OCI-LY3 (cell line): Measurements from ENCODE around the gene SLAMF7.
A peak's percentile ranks its signal among the peaks of the same experiment; 100 is the strongest.

Experiments
- H2AFZ ChIP-seq: fragments of 200-600, 300-600 bp; shearing (Covaris generic); 2 replicates; pipeline ENCODE4 v1.6.0; 2014; ENCODE audit warnings: antibody characterized with exemption, low read depth, low read length
- H3K27ac ChIP-seq: fragments of 200-600, 300-600 bp; sonication (generic); 2 replicates; pipeline ENCODE4 v1.5.1; 2014; ENCODE audit warnings: mild to moderate bottlenecking, low read length, moderate library complexity, mixed read lengths
- H3K27me3 ChIP-seq: fragments of 200-600, 300-600 bp; sonication (generic); 2 replicates; pipeline ENCODE4 v1.6.1; 2014; ENCODE audit warnings: low read depth, low read length, mixed read lengths
- H3K36me3 ChIP-seq: fragments of 200-600, 300-600 bp; sonication (generic); replicated peaks from 2 replicates; pipeline ENCODE3; 2014; ENCODE audit warnings: low read depth, low read length, mixed read lengths
- H3K4me1 ChIP-seq: fragments of 300-600, 200-600 bp; sonication (generic); 2 replicates; pipeline ENCODE4 v1.6.1; 2014; ENCODE audit warnings: low read length, mixed read lengths
- H3K4me2 ChIP-seq: fragments of 200-600, 300-600 bp; sonication (generic); 2 replicates; pipeline ENCODE4 v1.6.1; 2014; ENCODE audit warnings: low read length, mixed read lengths
- H3K4me3 ChIP-seq: fragments of 300-600, 200-600 bp; sonication (generic); 2 replicates; pipeline ENCODE4 v1.5.1; 2014; ENCODE audit warnings: antibody characterized with exemption, mild to moderate bottlenecking, low read length, moderate library complexity
- H3K79me2 ChIP-seq: fragments of 300-600, 200-600 bp; shearing (Covaris generic); 2 replicates; pipeline ENCODE4 v1.6.1; 2014; ENCODE audit warnings: mild to moderate bottlenecking, low read length, mixed read lengths
- H3K9ac ChIP-seq: fragments of 300-600, 200-600 bp; shearing (Covaris generic); 2 replicates; pipeline ENCODE4 v1.6.0; 2014; ENCODE audit warnings: mild to moderate bottlenecking, low read length, moderate library complexity
- H3K9me3 ChIP-seq: fragments of 200-600, 300-600 bp; shearing (Covaris generic); 2 replicates; pipeline ENCODE4 v1.6.1; 2014; ENCODE audit warnings: low read length, mixed read lengths; ENCODE audit not compliant: insufficient read depth
- H4K20me1 ChIP-seq: fragments of 200-600, 300-600 bp; sonication (generic); 2 replicates; pipeline ENCODE4 v1.6.1; 2016; ENCODE audit warnings: low read length, mixed read lengths; ENCODE audit not compliant: insufficient read depth
- EZH2phosphoT487 ChIP-seq: fragments of 200-600 bp; shearing (Covaris generic); IDR thresholded peaks from 2 replicates; pipeline ENCODE4 v1.6.1; 2018; ENCODE audit warnings: antibody characterized with exemption, mixed run types, low read depth
- TF ChIP-seq, protein P1 (sequence below): fragments of 200-600, 300-600 bp; sonication (generic); IDR thresholded peaks from 2 replicates; pipeline ENCODE4 v1.5.1; 2014; ENCODE audit warnings: antibody characterized with exemption, low read length, low read depth

Gene SLAMF7

DNA sequence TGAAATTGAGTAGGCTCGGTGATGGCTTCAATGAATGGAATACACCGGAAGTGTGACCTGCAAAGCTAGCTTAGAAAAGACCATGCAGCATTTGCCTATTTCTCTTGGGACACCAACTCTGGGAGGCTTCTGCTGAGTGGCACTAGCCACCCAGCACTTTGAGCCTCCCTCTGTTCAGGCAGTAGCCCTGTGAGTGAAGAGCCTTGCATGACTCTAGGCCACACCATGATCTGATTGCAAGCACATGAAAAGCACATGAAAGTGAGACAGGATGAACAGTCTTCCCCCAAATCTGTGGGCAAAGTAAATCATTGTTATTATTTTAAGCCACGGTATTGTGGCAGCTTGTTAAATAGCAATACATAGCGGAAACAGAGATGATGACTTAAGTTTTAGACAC, 30.2 kb upstream of the SLAMF7 start:
- Histone ChIP-seq H3K4me2 (peak overlapping the region; percentile 89), H3K27ac (peak overlapping the region; percentile 97), H4K20me1 (peaks cover 17% of the 10 kb centered on the region), H3K79me2 (peaks cover 81% of the 10 kb centered on the region), H3K36me3 (peaks cover 39% of the 10 kb centered on the region), H3K4me3 (peak overlapping the region; percentile 82), H3K27me3 (no peaks in the 10 kb centered on the region), H3K4me1 (peaks cover 94% of the 10 kb centered on the region), H3K9me3 (no peaks in the 10 kb centered on the region), H2AFZ (no peak overlapping the region), H3K9ac (peak overlapping the region; percentile 44; the same call in 1 of the 2 replicates)
- TF ChIP-seq, protein P1, sequence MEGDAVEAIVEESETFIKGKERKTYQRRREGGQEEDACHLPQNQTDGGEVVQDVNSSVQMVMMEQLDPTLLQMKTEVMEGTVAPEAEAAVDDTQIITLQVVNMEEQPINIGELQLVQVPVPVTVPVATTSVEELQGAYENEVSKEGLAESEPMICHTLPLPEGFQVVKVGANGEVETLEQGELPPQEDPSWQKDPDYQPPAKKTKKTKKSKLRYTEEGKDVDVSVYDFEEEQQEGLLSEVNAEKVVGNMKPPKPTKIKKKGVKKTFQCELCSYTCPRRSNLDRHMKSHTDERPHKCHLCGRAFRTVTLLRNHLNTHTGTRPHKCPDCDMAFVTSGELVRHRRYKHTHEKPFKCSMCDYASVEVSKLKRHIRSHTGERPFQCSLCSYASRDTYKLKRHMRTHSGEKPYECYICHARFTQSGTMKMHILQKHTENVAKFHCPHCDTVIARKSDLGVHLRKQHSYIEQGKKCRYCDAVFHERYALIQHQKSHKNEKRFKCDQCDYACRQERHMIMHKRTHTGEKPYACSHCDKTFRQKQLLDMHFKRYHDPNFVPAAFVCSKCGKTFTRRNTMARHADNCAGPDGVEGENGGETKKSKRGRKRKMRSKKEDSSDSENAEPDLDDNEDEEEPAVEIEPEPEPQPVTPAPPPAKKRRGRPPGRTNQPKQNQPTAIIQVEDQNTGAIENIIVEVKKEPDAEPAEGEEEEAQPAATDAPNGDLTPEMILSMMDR = no peak
- TF ChIP-seq EZH2phosphoT487 = no peak

DNA sequence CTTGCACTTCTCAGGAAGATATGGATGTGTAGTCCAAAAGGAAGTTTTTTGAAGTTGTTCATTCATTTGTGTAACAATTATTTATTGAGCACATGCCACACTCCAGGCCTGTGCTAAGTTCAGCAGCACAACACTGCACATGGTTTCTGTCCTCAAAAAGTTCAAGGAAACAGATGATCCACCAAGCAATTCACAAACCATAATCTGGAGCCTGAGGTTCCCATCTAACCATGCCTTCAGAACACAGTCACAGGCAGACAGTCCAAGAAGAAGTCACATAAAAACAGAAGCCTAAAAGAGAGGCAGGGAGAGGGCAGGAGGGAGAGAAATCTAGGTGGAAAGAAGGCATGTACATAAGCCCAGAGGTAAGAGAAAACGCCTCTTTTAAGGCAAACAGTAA, 29.3 kb upstream of the SLAMF7 start:
- TF ChIP-seq, protein P1 = no peak
- no peak for TF ChIP-seq EZH2phosphoT487
- peak overlapping the region; percentile 89 for H3K4me2 ChIP-seq
- H3K27ac ChIP-seq = peak overlapping the region; percentile 97
- no peaks in the 10 kb centered on the region for H3K27me3 ChIP-seq
- H4K20me1 ChIP-seq = peaks cover 10% of the 10 kb centered on the region
- H3K4me1 ChIP-seq = peaks cover 85% of the 10 kb centered on the region
- peaks cover 36% of the 10 kb centered on the region for H3K36me3 ChIP-seq
- H3K79me2 ChIP-seq = peaks cover 73% of the 10 kb centered on the region
- H3K9me3 ChIP-seq = no peaks in the 10 kb centered on the region
- peak overlapping the region; percentile 82 for H3K4me3 ChIP-seq
- H3K9ac ChIP-seq = peak overlapping the region; percentile 88
- no peak overlapping the region for H2AFZ ChIP-seq

DNA sequence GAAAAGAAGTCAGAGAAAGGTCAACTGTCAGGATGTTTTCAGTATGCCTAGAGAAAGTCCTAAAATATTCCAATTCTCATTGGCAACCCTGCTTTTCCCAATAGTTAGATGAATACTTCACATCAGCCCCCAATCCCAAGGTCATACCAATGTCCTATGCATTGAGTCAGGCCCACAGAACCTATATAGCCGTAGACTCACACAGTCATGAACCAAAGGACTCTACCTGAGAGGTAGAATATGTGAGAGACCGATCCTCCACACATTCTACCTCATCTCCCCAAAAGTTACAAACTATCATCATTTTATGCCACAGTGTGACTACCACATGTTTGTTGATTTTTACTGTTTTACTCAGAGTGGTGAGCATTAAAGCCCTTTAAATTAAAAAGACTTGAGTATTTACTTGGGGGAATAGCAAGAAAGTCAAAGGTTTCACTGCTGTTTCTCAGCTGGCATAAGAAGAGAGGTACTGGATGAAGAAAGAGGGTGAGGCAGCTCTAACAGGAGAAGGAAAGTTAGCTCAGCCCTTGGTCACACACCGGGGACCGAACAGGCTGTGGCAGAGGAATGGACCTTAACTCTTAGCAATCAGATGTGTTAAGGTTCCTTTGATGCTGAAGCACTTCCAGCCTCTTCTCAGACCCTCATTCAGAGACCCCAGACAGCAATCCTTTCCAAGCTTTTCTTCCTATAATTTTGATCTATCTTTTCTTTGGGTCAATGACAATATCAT, 28.4 kb upstream of the SLAMF7 start:
- Histone ChIP-seq H2AFZ (no peak overlapping the region), H3K27me3 (no peaks in the 10 kb centered on the region), H3K4me2 (peak overlapping the region; percentile 89), H3K9ac (peak overlapping the region; percentile 88), H3K36me3 (peaks cover 33% of the 10 kb centered on the region), H4K20me1 (peaks cover 1% of the 10 kb centered on the region), H3K79me2 (peaks cover 63% of the 10 kb centered on the region), H3K9me3 (no peaks in the 10 kb centered on the region), H3K27ac (peak overlapping the region; percentile 97), H3K4me3 (peak overlapping the region; percentile 82), H3K4me1 (peaks cover 75% of the 10 kb centered on the region)
- no peak for TF ChIP-seq EZH2phosphoT487
- TF ChIP-seq, protein P1 = no peak

DNA sequence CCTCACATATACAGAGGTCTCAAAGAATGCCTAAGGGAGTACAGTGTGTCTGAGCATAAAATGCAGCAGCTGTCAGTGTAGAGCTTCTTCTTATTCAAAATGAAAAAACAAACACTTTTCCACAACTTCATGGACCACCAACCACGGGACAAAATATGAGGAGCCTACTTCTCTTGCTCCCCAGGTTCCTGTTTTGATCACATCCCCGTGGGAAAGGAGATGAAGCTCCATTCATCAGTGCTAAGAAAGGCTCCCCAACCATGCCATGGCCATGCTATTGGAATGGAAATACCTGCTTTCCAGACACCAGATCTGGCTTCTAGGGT, 27.8 kb upstream of the SLAMF7 start:
- peaks cover 71% of the 10 kb centered on the region for H3K4me1 ChIP-seq
- H3K9ac ChIP-seq = peak overlapping the region; percentile 88
- H3K27ac ChIP-seq = peak overlapping the region; percentile 97
- no peaks in the 10 kb centered on the region for H3K9me3 ChIP-seq
- no peaks in the 10 kb centered on the region for H4K20me1 ChIP-seq
- peaks cover 59% of the 10 kb centered on the region for H3K79me2 ChIP-seq
- H3K4me2 ChIP-seq = peak overlapping the region; percentile 89
- peak overlapping the region; percentile 82 for H3K4me3 ChIP-seq
- H3K27me3 ChIP-seq = no peaks in the 10 kb centered on the region
- peaks cover 31% of the 10 kb centered on the region for H3K36me3 ChIP-seq
- TF ChIP-seq, protein P1 = no peak
- H2AFZ ChIP-seq = 0 out of 2 replicates have a peak overlapping the region, but pooled peaks have one; percentile 37
